HG02678 (cell line): ENCODE measurements around the gene CFI.

ENCODE experiments used
- ATAC-seq: cut with Tn5 transposase; IDR thresholded peaks from one replicate; pipeline ENCODE4 v1.9.1; 2021; ENCODE audit warnings: mild to moderate bottlenecking, moderate library complexity; ENCODE audit not compliant: unreplicated experiment

The CFI gene

GRCh38 chr4:109698656-109699055 lies 103.1 kb downstream of the CFI start:
- ATAC-seq: no peak

GRCh38 chr4:109691411-109691920 lies 110.3 kb downstream of the CFI start:
- no peak for ATAC-seq
